Measurements from ENCODE around the gene CRIP2.

CRIP2 gene

DNA sequence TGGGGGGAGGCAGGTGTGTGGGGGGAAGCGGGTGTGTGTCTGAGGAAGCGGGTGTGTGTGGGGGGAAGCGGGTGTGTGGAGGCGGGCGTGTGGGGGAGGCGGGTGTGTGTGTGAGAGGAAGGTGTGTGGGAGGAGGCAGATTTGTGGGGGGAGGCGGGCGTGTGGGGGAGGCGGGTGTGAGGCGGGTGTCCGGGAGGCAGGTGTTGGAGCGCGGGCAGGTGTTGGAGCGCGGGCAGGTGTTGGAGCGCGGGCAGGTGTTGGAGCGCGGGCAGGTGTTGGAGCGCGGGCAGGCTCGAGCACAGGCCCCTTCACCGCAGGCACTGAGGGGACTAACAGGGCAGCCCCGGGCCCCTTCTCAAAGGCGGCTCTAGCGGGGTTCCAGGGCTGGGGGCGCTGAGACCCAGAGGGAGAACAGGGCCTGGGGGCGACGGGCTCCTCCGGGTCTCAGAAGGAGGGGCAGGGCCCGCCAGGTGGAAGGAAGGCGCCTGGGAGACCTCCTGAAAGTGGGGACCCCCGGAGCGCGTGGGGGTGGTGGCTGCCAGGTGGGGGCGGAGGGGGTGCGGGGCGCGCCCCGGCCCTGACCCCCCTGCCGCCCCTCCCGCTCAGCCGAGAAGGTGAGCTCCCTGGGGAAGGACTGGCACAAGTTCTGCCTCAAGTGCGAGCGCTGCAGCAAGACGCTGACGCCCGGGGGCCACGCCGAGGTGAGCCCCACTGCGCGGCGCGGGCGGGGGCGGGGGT is 3.2 kb downstream of the CRIP2 start:
- no peak for DNase-seq

GRCh38 chr14:105478398-105479251 is 4.0 kb downstream of the CRIP2 start:
- DNase-seq = no peak

GRCh38 chr14:105479431-105480158 is 5.0 kb downstream of the CRIP2 start:
- DNase-seq = no peak

DNA sequence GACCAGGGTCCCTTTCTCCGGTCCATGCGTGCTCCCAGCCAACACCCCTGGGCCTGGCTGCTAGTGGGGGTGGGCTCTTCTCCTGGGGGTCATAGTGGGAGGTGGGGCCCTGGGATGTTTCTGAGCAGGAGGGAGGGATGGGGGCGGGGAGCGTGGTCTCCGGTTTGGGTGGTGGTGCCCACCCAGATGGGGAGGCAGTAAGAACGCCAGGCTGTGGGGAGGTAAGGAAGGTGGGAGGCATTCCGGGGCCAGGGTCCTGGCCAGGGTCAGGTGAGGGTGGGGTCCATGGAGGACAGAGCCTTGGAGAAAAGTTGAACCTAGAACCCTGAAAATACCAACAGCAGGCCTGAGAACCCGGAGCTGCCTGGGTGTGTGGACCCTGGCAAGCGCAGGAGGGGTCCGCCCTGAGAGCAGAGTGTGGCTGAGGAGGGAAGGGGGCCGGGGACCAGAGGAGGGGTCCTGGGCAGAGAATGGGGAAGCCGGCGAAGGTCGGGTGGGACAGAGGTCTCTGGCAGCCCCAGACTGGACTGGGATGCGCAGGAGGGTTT is 5.7 kb downstream of the CRIP2 start:
- no peak for DNase-seq

- DNase-seq = peak in 1 of 2 experiments; percentile 28
These were observed 6.5 kb downstream of the CRIP2 start for GRCh38 chr14:105480807-105481801.

DNA sequence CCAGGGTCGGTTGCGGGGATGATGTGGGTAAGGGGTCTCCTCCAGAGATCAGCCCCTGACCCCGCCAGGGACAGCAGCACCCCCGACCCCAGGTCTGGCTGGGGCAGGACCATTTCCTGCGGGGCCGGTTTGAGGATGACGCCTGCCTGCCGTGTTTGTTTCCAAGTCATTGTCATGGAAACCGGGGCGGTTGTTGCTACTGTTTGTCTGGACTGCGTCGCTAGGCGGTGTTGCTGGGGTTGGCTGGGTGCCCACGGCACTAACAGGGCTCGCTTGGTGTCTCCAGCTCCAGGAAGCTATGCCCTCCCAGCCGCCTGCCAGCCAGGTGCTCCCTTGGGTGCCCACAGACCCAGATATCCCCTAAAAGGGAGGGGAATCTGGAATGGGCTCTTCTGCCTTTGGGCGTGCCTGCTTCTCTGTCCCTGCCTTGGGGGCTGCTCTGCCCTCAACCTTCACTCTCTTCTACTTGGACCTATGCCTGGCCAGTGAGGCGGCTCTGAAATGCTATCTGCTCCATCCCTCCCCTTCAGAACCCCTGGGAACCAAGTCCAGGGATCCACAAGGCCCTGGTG is 7.4 kb downstream of the CRIP2 start:
- DNase-seq = no peak

GRCh38 chr14:105482486-105483110 is 8.0 kb downstream of the CRIP2 start:
- no peak for DNase-seq

DNA sequence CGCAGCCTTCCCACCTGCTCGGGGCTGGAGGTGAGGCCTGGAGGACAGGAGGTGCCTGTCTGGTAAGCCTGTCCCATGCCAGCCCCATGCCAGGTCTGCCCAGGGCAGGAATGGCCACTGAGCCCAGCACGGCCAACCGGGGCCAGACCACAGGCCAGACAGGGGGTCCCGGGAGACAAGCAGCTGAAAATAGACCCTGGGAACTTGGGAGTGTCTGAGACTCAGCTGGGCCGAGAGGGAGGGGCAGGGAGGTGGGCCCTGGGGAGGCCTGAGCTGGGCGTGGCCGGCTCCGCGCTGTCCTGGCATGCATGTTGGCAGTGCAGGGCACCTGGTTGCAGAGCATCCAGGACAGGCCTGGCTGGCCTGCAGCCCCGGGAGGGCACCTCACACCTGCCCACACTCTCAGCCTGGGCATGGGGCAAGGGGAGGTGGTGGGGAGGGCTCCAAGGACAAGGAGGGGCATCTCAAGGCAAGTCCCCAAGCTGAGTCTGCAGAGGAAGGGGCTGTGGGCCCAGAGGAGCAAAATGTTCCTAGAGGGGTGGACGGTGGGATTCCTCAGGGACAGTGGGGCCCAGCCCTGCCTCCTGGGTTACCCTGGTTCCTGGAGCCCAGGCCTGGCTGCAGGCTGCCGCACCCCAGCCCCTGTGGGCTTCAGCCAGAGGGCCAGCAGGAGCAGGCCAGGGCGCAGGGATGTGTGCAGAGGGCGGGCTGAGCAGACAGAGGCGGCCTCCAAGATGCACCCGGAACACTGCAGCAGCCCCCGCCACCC is 8.9 kb downstream of the CRIP2 start:
- no peak for DNase-seq

- no peak for DNase-seq
These were observed 9.7 kb downstream of the CRIP2 start for GRCh38 chr14:105484069-105484996.

DNA sequence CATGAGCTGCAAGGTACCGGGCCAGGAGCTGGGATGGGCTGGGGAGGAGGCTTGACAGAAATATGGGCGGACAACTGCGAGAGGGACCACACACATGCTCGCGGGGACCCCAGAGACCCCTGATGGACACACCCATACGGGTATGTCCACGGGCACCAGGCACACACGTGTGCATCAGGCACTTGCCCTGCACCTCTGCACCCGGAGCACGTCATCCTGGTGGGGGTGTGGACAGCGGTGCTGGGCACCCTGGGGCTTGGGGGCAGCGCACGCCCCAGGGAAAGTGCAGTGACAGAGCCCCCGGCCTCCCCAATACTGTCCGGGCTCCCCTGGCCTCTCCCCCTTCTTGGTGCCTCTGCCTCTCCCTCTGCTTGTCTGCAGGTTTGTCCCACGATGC is 10.4 kb downstream of the CRIP2 start:
- DNase-seq = no peak

DNA sequence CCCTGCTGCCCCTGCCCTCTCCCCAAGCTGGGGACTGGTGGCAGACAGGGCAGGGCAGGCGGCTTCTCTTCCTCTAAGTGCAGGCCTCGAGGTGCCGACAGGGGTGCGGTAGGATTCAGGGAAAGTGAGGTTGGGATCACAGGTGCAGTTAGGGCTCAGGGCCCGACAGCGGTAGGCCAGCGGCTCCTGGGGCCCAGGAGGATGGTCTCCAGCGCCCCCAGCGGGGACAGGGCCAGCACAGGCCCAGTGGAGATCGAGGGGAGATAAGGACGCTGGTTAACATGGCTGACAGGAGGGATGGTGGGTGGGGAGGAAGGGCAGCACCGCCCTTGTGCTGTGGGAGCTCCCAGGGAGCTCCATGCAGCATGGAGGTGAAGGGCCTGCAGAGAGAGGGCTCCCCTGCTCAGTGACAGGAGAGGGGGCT is 11.1 kb downstream of the CRIP2 start:
- no peak for DNase-seq

DNA sequence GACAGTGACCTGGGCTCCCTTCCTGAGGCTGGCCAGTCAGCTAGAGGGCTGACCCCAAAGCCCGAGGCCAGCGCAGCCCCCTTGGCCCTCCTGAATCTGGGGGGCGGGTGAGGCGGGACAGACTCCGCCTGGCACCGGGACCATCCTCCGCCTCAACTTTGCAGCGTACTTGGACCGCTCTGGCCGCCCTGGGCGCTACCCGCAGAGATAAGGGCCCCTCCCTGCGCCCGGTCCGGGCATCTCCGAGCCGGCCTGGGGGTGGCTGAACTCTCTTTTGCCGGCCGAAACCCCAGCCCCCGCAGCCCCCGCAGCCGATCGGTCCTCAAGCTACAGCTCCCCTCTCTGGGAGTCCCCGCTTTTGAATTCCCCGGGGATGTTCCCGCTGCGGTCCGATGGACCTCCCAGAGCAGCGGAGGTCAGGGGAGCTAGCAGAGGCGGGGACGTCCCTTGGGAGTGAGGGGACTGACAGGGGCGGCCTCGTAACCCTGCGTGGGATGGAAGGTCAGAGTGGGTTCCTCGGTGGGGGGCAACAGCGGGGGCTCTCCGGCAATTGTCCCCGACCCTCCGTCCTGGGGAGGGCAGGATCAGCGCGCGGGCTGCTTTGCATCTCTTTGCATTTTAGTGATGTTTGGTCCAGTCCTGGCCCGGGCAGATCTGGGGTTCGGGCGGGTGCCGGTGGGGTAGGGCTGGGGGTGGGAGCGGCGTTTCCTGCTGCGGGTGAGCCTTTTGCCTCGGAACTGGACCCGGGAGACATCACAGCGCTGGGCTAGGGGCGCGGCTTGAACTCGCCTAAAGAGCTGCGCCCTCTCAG is 11.7 kb downstream of the CRIP2 start, which contains the start of gene CRIP1:
Gene CRIP1, plus strand, starts transcription at position 724 of the 811 bp plus-strand sequence. CDS start 374 bp downstream, outside the sequence.
- no peak for DNase-seq

GRCh38 chr14:105486974-105487448 is 12.4 kb downstream of the CRIP2 start:
- no peak for DNase-seq

DNA sequence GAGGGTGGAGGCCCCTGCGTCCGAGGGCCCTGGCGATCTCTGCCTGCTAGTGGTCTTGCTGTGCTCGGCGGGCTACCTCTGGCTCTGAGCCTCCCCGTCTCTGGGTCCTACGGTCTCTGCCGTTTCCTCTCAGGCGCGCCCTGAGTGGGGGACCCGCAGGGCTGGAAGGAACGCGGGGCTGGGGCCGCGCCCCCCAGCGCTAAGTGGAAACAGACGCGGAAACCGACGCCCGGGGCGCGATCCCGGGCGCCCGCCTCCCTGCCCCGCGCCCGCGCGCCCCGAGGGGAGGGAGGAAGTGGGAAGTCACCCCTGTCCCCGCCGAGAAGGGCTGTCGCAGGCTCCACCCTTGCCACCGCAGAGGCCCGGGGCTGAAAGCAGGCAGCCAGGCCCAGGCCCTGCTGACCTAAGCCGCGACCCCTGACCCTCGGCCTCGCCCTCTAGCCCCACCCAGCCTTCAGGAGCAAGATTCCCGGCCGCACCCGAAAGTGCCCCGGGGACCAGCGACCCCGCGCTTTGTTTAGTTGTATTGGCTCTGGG is 12.9 kb downstream of the CRIP2 start:
- DNase-seq = no peak

DNA sequence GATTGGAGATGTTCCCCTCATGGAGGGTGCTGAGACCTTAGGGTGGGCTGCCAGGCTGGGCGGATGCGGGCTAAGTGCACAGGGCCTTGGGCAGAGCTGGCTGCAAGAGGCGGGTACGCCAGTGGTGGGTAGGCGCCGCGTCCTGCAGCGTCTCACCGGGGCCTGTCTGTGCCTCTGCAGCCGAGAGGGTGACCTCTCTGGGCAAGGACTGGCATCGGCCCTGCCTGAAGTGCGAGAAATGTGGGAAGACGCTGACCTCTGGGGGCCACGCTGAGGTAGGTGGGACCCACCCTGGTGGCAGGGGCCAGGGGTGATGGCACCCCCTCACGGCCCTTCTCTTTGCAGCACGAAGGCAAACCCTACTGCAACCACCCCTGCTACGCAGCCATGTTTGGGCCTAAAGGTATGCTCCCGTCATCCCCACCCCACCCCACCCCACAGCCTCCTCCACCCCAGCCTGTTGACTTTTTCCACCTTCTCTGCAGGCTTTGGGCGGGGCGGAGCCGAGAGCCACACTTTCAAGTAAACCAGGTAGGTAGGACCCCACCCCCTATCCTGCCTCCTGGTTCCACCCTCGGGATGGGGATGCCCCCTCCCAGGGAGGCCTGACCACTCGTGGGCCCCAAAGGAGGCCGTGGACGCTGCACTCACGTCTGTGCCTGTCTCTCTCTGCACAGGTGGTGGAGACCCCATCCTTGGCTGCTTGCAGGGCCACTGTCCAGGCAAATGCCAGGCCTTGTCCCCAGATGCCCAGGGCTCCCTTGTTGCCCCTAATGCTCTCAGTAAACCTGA is 13.6 kb downstream of the CRIP2 start:
- no peak for DNase-seq

GRCh38 chr14:105488781-105489541 is 14.3 kb downstream of the CRIP2 start:
- no peak for DNase-seq
